ENCODE data around the gene TMEM184A. TPM values are rescaled to one million over a fixed set of nuclear protein-coding genes. Genes with fewer than 3 reads are reported as not detected.

Gene TMEM184A
- total and polyA plus RNA-seq, 2 of the 13 experiments (the other 11 are each of a cell fraction or from before 2014, with no cell fraction given): 9.5 to 20.4 TPM

- TF ChIP-seq MAFF (IDR thresholded peaks at IDR 0.05; ENCODE audit: low read depth, low read length): peak; percentile 7; the same call in 1 of the 2 replicates
- peak; percentile 66 for TF ChIP-seq GATAD1 (CRISPR knock-in tag; IDR thresholded peaks at IDR 0.05)
- no peak for TF ChIP-seq ZNF207 (IDR thresholded peaks at IDR 0.05; ENCODE audit: borderline replicate concordance)
- 0 out of 2 replicates have a peak, but pooled peaks have one; percentile 35 for TF ChIP-seq ZNF724P (CRISPR knock-in tag; IDR thresholded peaks at IDR 0.05; ENCODE audit: borderline replicate concordance)
- peak; percentile 70; the same call in 1 of the 2 replicates for TF ChIP-seq YEATS2 (CRISPR knock-in tag; IDR thresholded peaks at IDR 0.05; ENCODE audit: borderline replicate concordance)
- TF ChIP-seq ZNF891 (CRISPR knock-in tag; IDR thresholded peaks at IDR 0.05): 0 out of 2 replicates have a peak, but pooled peaks have one; percentile 19
- no peak for TF ChIP-seq HMGA1 (CRISPR knock-in tag; conservative IDR thresholded peaks at IDR 0.05)
- no peak for TF ChIP-seq ZSCAN30 (CRISPR knock-in tag; IDR thresholded peaks at IDR 0.05)
- no peak for TF ChIP-seq AHDC1 (CRISPR knock-in tag; IDR thresholded peaks at IDR 0.05; ENCODE audit: borderline replicate concordance)
- TF ChIP-seq AFF4 (CRISPR knock-in tag; IDR thresholded peaks at IDR 0.05): no peak
- peak; percentile 76; the same call in 1 of the 2 replicates for TF ChIP-seq ZNF589 (CRISPR knock-in tag; conservative IDR thresholded peaks at IDR 0.05)
- no peak for TF ChIP-seq FOXA1 (IDR thresholded peaks at IDR 0.05)
- TF ChIP-seq FOXA1 (CRISPR knock-in tag; IDR thresholded peaks at IDR 0.05): peak; percentile 6; the same call in 1 of the 2 replicates
- TF ChIP-seq DMAP1 (CRISPR knock-in tag; IDR thresholded peaks at IDR 0.05): peak; percentile 33; the same call in 1 of the 2 replicates
- TF ChIP-seq CHCHD3 (CRISPR knock-in tag; IDR thresholded peaks at IDR 0.05): peak; percentile 69; the same call in 1 of the 2 replicates
- TF ChIP-seq ZNF780A (CRISPR knock-in tag; IDR thresholded peaks at IDR 0.05): no peak
- TF ChIP-seq TARDBP (CRISPR knock-in tag; IDR thresholded peaks at IDR 0.05): no peak; the same call in 1 of the 2 replicates
- no peak for TF ChIP-seq ETV6 (CRISPR knock-in tag; conservative IDR thresholded peaks at IDR 0.05)
- TF ChIP-seq XBP1 (CRISPR knock-in tag; IDR thresholded peaks at IDR 0.05): peak; percentile 77; the same call in 1 of the 2 replicates
Observed at GRCh38 chr7:1520539-1521234, 35.3 kb downstream of the TMEM184A start (continued).

Data from HepG2 (cell line).